Endothelial cell of umbilical vein (primary cell): Measurements from ENCODE around the gene PPP1R3G. TPM values are rescaled to one million over a fixed set of nuclear protein-coding genes. Genes with fewer than 3 reads are reported as not detected.

Source experiments
- BruUV-seq: library from RNA; stranded (reverse); fragments of 400-500 nt; replicated peaks from 2 replicates; lab custom pipeline; 2021; lab: Mats Ljungman, UMichigan
- CTCF ChIA-PET: fragments of 300-600, 350-600 bp; sonication (Branson Sonifier 250); formaldehyde crosslinking; loops from one replicate; lab custom pipeline; 2021; ENCODE audit warnings: antibody characterized with exemption, inconsistent platforms; lab: Charles Lee
- POLR2A ChIA-PET: fragments of 300-600, 350-600 bp; sonication (Branson Sonifier 250); formaldehyde crosslinking; loops from one replicate; lab custom pipeline; 2021; ENCODE audit warnings: antibody characterized with exemption, inconsistent platforms; lab: Charles Lee
- DNase-seq: peaks from one replicate; pipeline ENCODE4 v3.0.0-alpha.2; 2011; ENCODE audit warnings: low read depth, low spot score
- FAIRE-seq: peaks from 2 replicates; lab custom pipeline; 2011; peaks lifted over from hg19 to GRCh38; lab: Jason Lieb, UNC
- H2AFZ ChIP-seq: 2 replicates; pipeline ENCODE4 v1.6.0; 2012; ENCODE audit warnings: low read depth, low read length, control low read depth, inconsistent platforms
- H3K27ac ChIP-seq: 2 replicates; pipeline ENCODE4 v1.5.1; 2011; ENCODE audit warnings: low read depth, mild to moderate bottlenecking, control low read depth, low read length, moderate library complexity; ENCODE audit not compliant: insufficient read depth
- H3K27me3 ChIP-seq, 2 experiments: 2 replicates each; pipeline versions ENCODE4 v1.6.0 to v1.6.1; 2011; ENCODE audit warnings: low read length in 2 of 2, mixed read lengths in 1 of 2; ENCODE audit not compliant: control insufficient read depth in 2 of 2, insufficient read depth in 2 of 2
- H3K36me3 ChIP-seq, 2 experiments: 2 replicates in 1 of 2; 3 replicates in 1 of 2; pipeline ENCODE4 v1.5.1; 2011; ENCODE audit warnings: low read length in 2 of 2, mild to moderate bottlenecking in 1 of 2, moderate library complexity in 1 of 2; ENCODE audit not compliant: control insufficient read depth in 2 of 2, insufficient read depth in 2 of 2; ENCODE audit errors: extremely low read depth in 1 of 2
- H3K4me1 ChIP-seq: 3 replicates; pipeline ENCODE4 v1.5.1; 2011; ENCODE audit warnings: mild to moderate bottlenecking, low read length; ENCODE audit not compliant: control insufficient read depth, insufficient read depth; ENCODE audit errors: extremely low read depth
- H3K4me2 ChIP-seq: 2 replicates; pipeline ENCODE4 v1.6.1; 2011; ENCODE audit warnings: low read length, control low read depth, mixed read lengths; ENCODE audit not compliant: insufficient read depth
- H3K4me3 ChIP-seq, 3 experiments: fragments of 200-600 bp in 1 of 3; sonication (generic), shearing (Covaris generic) in 1 of 3; replicated peaks in 1 of 3; 2 replicates each; pipeline ENCODE4 v1.5.1; 2011 to 2016; ENCODE audit warnings: control low read depth in 3 of 3, low read length in 3 of 3, mild to moderate bottlenecking in 2 of 3, inconsistent platforms in 1 of 3, low read depth in 1 of 3, moderate library complexity in 1 of 3; ENCODE audit not compliant: insufficient read depth in 1 of 3
- H3K79me2 ChIP-seq: 2 replicates; pipeline ENCODE4 v1.6.0; 2012; ENCODE audit warnings: low read length, inconsistent platforms; ENCODE audit not compliant: control insufficient read depth, insufficient read depth
- H3K9ac ChIP-seq: replicated peaks from 2 replicates; pipeline ENCODE3; 2011; ENCODE audit warnings: low read length, control low read depth; ENCODE audit not compliant: insufficient read depth; ENCODE audit errors: extremely low read depth
- H3K9me1 ChIP-seq: replicated peaks from 3 replicates; pipeline ENCODE4 v1.6.0; 2011; ENCODE audit warnings: mild to moderate bottlenecking, low read length; ENCODE audit not compliant: control insufficient read depth, insufficient read depth; ENCODE audit errors: extremely low read depth
- H3K9me3 ChIP-seq: replicated peaks from 2 replicates; pipeline ENCODE4 v1.5.1; 2012; ENCODE audit warnings: low read length, inconsistent platforms; ENCODE audit not compliant: control insufficient read depth, insufficient read depth
- H4K20me1 ChIP-seq: replicated peaks from 2 replicates; pipeline ENCODE3; 2011; ENCODE audit warnings: mild to moderate bottlenecking, low read length; ENCODE audit not compliant: control insufficient read depth, insufficient read depth; ENCODE audit errors: extremely low read depth
- CTCF ChIP-seq, 2 donors: IDR thresholded peaks; 1 replicate in 1 of 2; 2 replicates in 1 of 2; pipeline ENCODE4 v1.5.1; 2011; ENCODE audit warnings: low read length in 2 of 2, mild to moderate bottlenecking in 2 of 2, moderate library complexity in 2 of 2, control low read depth in 1 of 2, inconsistent platforms in 1 of 2, low read depth in 1 of 2; ENCODE audit not compliant: insufficient read depth in 1 of 2; ENCODE audit errors: extremely low read depth in 1 of 2
- EZH2 ChIP-seq: IDR thresholded peaks from 2 replicates; pipeline ENCODE4 v1.6.1; 2012; ENCODE audit warnings: borderline replicate concordance, low read depth, mild to moderate bottlenecking, moderate library complexity, low read length, inconsistent platforms; ENCODE audit not compliant: severe bottlenecking
- FOS ChIP-seq: IDR thresholded peaks from 2 replicates; pipeline ENCODE4 v1.6.1; 2011; ENCODE audit warnings: mild to moderate bottlenecking, low read length, moderate library complexity, borderline replicate concordance; ENCODE audit not compliant: insufficient read depth
- GATA2 ChIP-seq: IDR thresholded peaks from 2 replicates; pipeline ENCODE4 v1.7.0; 2011; ENCODE audit warnings: low read depth, mild to moderate bottlenecking, moderate library complexity, mixed read lengths, low read length; ENCODE audit not compliant: insufficient read length, insufficient read depth
- JUN ChIP-seq: IDR thresholded peaks from 2 replicates; pipeline ENCODE4 v1.6.1; 2011; ENCODE audit warnings: borderline replicate concordance, low read depth; ENCODE audit not compliant: insufficient read length, insufficient read depth
- MAX ChIP-seq: IDR thresholded peaks from 2 replicates; pipeline ENCODE4 v1.6.1; 2011; ENCODE audit not compliant: insufficient read depth, insufficient read length
- MYC ChIP-seq: IDR thresholded peaks from one replicate; pipeline ENCODE4 v1.6.1; 2011; ENCODE audit warnings: mild to moderate bottlenecking, low read depth, low read length
- POLR2A ChIP-seq: IDR thresholded peaks from 2 replicates; pipeline ENCODE4 v1.6.1; 2012; ENCODE audit warnings: low read depth, mild to moderate bottlenecking, control low read depth, low read length
- POLR2AphosphoS5 ChIP-seq: IDR thresholded peaks from 2 replicates; pipeline ENCODE4 v1.6.1; 2012; ENCODE audit warnings: low read depth, mild to moderate bottlenecking, control low read depth, low read length, moderate library complexity; ENCODE audit not compliant: insufficient read depth
- dilution Hi-C: fragments of 300-500 bp; cut with MboI; formaldehyde crosslinking; loops from one replicate; pipeline ENCODE4 v1.15.0; 2019; ENCODE audit warnings: low sequenced_read_pairs; ENCODE audit not compliant: extremely low pct_ligation_motif_present
- intact Hi-C: fragments of 100-400 bp; cut with micrococcal nuclease; formaldehyde crosslinking; loops from one replicate; pipeline ENCODE4 v1.10.0; 2022
- polyA plus RNA-seq, 4 experiments: library from polyadenylated mRNA; depleted of rRNA in 3 of 4; stranded (reverse) in 3 of 4; unstranded in 1 of 4; fragments of >200 nt; gene quantifications; 2 replicates each; pipeline versions ENCODE4 v1.2.1 to v1.2.3, GENCODE V29; 2011 to 2012; ENCODE audit warnings: missing spikeins in 1 of 4
- total RNA-seq: library from RNA; stranded (reverse); gene quantifications from 2 replicates; pipeline ENCODE4 v1.2.3, GENCODE V29; 2021

Gene PPP1R3G
- total and polyA plus RNA-seq, 2 donors (not counting 3 experiments of a cell fraction or from before 2014, with no cell fraction given): 0.04 to 0.09 TPM

GRCh38 chr6:5079692-5080091 is 5.4 kb upstream of the PPP1R3G start:
- no peak for TF ChIP-seq GATA2
- TF ChIP-seq POLR2AphosphoS5: no peak
- no peak for TF ChIP-seq JUN
- no peak for TF ChIP-seq EZH2
- TF ChIP-seq POLR2A: no peak
- no peak for TF ChIP-seq FOS
- no peak for TF ChIP-seq MYC
- no peak for TF ChIP-seq MAX
- TF ChIP-seq CTCF (IDR thresholded peaks at IDR 0.05; ENCODE audit: extremely low read depth in 1 of 2, insufficient read depth in 1 of 2, low read depth in 1 of 2, low read length in 2 of 2): no peak
- Histone ChIP-seq H3K4me1 (peaks cover 1% of the 10 kb centered on the region), H3K9ac (no peak overlapping the region), H2AFZ (no peak overlapping the region), H3K9me1 (no peaks in the 10 kb centered on the region), H3K79me2 (no peaks in the 10 kb centered on the region), H3K4me2 (no peak overlapping the region), H3K36me3 (no peaks in the 10 kb centered on the region), H3K27ac (no peak overlapping the region), H3K9me3 (no peaks in the 10 kb centered on the region), H4K20me1 (no peaks in the 10 kb centered on the region), H3K4me3 (no peak overlapping the region), H3K27me3 (peaks cover 0 to 5% of the 10 kb centered on the region in 2 experiments)
- no TSS peak for BruUV-seq
- ChIA-PET CTCF (no interaction called here), POLR2A (no interaction called here)
- dilution Hi-C loops (no loop called here), intact Hi-C loops (no loop called here)
- DNase-seq (no peak), FAIRE-seq (no peak)
